IMR-90 (cell line): ENCODE results near the gene PDCD1.

ENCODE experiments used
- CEBPB ChIP-seq: IDR thresholded peaks from 2 replicates; pipeline ENCODE4 v1.6.1; 2012; ENCODE audit warnings: low read depth, low read length, improper control_type of control experiment
- CHD1 ChIP-seq: IDR thresholded peaks from 2 replicates; pipeline ENCODE4 v1.6.1; 2012; ENCODE audit warnings: low read depth, low read length, improper control_type of control experiment
- FOS ChIP-seq: fragments of 150-350 bp; IDR thresholded peaks from 2 replicates; pipeline ENCODE4 v1.6.1; 2016; ENCODE audit warnings: low read depth, low read length
- MAFK ChIP-seq: IDR thresholded peaks from 2 replicates; pipeline ENCODE4 v1.6.1; 2012; ENCODE audit warnings: low read depth, low read length, improper control_type of control experiment
- MXI1 ChIP-seq: IDR thresholded peaks from 2 replicates; pipeline ENCODE4 v1.6.1; 2012; ENCODE audit warnings: low read depth, mild to moderate bottlenecking, low read length, moderate library complexity, borderline replicate concordance
- NFE2L2 ChIP-seq: fragments of 150-350 bp; IDR thresholded peaks from 2 replicates; pipeline ENCODE4 v1.6.1; 2016; ENCODE audit warnings: low read depth, mild to moderate bottlenecking, low read length
- POLR2A ChIP-seq: IDR thresholded peaks from 2 replicates; pipeline ENCODE4 v1.6.1; 2012; ENCODE audit warnings: mild to moderate bottlenecking, low read depth, low read length
- RAD21 ChIP-seq: IDR thresholded peaks from 2 replicates; pipeline ENCODE4 v1.6.1; 2012; ENCODE audit warnings: low read length, improper control_type of control experiment
- RCOR1 ChIP-seq: IDR thresholded peaks from 2 replicates; pipeline ENCODE4 v1.6.1; 2012; ENCODE audit warnings: mild to moderate bottlenecking, low read length, improper control_type of control experiment; ENCODE audit not compliant: insufficient replicate concordance
- RFX5 ChIP-seq: IDR thresholded peaks from 2 replicates; pipeline ENCODE4 v1.8.0; 2012; ENCODE audit warnings: low read depth, mild to moderate bottlenecking, low read length, moderate library complexity
- SMC3 ChIP-seq: fragments of 150-350 bp; IDR thresholded peaks from 2 replicates; pipeline ENCODE4 v1.6.1; 2016; ENCODE audit warnings: low read depth, mild to moderate bottlenecking, antibody characterized with exemption, low read length, moderate library complexity
- TF ChIP-seq, protein P1 (sequence below): conservative IDR thresholded peaks from 2 replicates; pipeline ENCODE4 v1.5.1; 2012; ENCODE audit warnings: mild to moderate bottlenecking, low read depth, low read length, improper control_type of control experiment
- TF ChIP-seq, protein P2 (sequence below): fragments of 150-350 bp; IDR thresholded peaks from 2 replicates; pipeline ENCODE4 v1.6.1; 2017; ENCODE audit warnings: mild to moderate bottlenecking, antibody characterized with exemption, low read length, low read depth
- TF ChIP-seq, protein P3 (sequence below): fragments of 150-350 bp; IDR thresholded peaks from 2 replicates; pipeline ENCODE4 v1.6.1; 2016; ENCODE audit warnings: low read depth, mild to moderate bottlenecking, low read length, moderate library complexity, borderline replicate concordance

DNA sequence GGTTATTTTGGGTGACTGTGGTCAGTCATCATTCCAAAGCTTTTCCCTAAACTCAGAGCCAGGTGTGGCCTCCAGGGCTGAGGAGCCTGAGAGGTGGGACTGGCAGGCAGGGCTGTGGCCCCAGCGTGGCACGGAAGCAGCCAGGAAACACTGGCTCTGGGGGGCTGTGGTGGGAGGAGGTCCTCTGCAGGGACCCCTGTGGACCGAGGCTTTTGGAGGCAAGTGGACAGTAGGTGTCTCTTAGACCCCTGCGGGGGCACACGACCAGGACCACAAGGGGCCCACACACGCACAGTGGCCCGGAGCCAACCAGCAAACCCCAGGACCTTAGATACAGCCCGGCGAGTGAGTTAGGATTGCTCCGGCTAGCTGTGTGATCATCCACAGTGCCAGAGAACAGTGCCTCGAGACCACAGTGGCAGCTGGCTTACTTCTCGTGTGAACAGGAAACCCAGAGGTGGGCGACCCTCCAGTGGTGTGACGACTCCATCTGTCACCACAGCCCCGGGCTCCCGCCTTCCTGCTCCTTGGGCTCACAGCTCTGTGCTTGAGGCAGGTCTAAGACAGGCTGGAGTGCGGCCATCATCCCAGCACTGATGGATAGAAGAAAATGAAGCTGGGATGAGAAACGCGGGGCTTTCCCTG lies 9.2 kb upstream of the PDCD1 start:
- TF ChIP-seq, protein P1, sequence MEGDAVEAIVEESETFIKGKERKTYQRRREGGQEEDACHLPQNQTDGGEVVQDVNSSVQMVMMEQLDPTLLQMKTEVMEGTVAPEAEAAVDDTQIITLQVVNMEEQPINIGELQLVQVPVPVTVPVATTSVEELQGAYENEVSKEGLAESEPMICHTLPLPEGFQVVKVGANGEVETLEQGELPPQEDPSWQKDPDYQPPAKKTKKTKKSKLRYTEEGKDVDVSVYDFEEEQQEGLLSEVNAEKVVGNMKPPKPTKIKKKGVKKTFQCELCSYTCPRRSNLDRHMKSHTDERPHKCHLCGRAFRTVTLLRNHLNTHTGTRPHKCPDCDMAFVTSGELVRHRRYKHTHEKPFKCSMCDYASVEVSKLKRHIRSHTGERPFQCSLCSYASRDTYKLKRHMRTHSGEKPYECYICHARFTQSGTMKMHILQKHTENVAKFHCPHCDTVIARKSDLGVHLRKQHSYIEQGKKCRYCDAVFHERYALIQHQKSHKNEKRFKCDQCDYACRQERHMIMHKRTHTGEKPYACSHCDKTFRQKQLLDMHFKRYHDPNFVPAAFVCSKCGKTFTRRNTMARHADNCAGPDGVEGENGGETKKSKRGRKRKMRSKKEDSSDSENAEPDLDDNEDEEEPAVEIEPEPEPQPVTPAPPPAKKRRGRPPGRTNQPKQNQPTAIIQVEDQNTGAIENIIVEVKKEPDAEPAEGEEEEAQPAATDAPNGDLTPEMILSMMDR: no peak
- TF ChIP-seq RFX5 (no peak), POLR2A (no peak), RAD21 (no peak), FOS (no peak), SMC3 (no peak), MXI1 (no peak), CHD1 (no peak), RCOR1 (no peak), CEBPB (no peak), MAFK (no peak), NFE2L2 (no peak)
- TF ChIP-seq, protein P2, sequence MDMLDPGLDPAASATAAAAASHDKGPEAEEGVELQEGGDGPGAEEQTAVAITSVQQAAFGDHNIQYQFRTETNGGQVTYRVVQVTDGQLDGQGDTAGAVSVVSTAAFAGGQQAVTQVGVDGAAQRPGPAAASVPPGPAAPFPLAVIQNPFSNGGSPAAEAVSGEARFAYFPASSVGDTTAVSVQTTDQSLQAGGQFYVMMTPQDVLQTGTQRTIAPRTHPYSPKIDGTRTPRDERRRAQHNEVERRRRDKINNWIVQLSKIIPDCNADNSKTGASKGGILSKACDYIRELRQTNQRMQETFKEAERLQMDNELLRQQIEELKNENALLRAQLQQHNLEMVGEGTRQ: no peak
- TF ChIP-seq, protein P3, sequence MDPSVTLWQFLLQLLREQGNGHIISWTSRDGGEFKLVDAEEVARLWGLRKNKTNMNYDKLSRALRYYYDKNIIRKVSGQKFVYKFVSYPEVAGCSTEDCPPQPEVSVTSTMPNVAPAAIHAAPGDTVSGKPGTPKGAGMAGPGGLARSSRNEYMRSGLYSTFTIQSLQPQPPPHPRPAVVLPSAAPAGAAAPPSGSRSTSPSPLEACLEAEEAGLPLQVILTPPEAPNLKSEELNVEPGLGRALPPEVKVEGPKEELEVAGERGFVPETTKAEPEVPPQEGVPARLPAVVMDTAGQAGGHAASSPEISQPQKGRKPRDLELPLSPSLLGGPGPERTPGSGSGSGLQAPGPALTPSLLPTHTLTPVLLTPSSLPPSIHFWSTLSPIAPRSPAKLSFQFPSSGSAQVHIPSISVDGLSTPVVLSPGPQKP: no peak
